SK-N-SH treated with all-trans-retinoic acid at 6 μM for 48 hours (cell line): ENCODE results near the gene CDK6.

Source experiments
- BACH2 ChIP-seq: fragments of 250-450 bp; sonication (Bioruptor Pico); IDR thresholded peaks from 2 replicates; pipeline ENCODE4 v1.9.0; 2021; ENCODE audit warnings: mild to moderate bottlenecking, borderline replicate concordance
- ZFP3 ChIP-seq: fragments of 250-450 bp; sonication (Bioruptor Pico); IDR thresholded peaks from 2 replicates; pipeline ENCODE4 v1.5.0; 2020; ENCODE audit warnings: mild to moderate bottlenecking, moderate library complexity

GRCh38 chr7:92761391-92762097, 74.8 kb downstream of the CDK6 start:
- TF ChIP-seq BACH2 (no peak), ZFP3 (CRISPR knock-in tag) (no peak)
